Upper lobe of left lung (tissue), 4 donors: ENCODE data around the gene TAS1R2.

ENCODE experiments used
- CTCF ChIP-seq, 6 experiments: fragments of 450-650 bp in 4 of 6; fragments of 200-600 bp in 2 of 6; sonication (generic) in 2 of 6; IDR thresholded peaks; one replicate each; pipeline ENCODE4 v1.5.1; 2016 to 2019; ENCODE audit warnings: antibody characterized with exemption in 6 of 6
- EP300 ChIP-seq, 4 donors: sonication (generic); formaldehyde crosslinking; IDR thresholded peaks; one replicate each; pipeline ENCODE4 v1.5.1; 2017; ENCODE audit warnings: antibody characterized with exemption in 4 of 4, control low read depth in 2 of 4
- POLR2A ChIP-seq, 4 donors: fragments of 450-650 bp; IDR thresholded peaks; one replicate each; pipeline ENCODE4 v1.5.1; 2016 to 2017; ENCODE audit warnings: antibody characterized with exemption in 4 of 4, mild to moderate bottlenecking in 2 of 4
- POLR2AphosphoS5 ChIP-seq, 2 donors: sonication (generic); formaldehyde crosslinking; IDR thresholded peaks; one replicate each; pipeline ENCODE4 v1.5.1; 2017; ENCODE audit warnings: antibody characterized with exemption in 2 of 2

- no peak for TF ChIP-seq POLR2AphosphoS5 (IDR thresholded peaks at IDR 0.05)
- no peak for TF ChIP-seq CTCF (IDR thresholded peaks at IDR 0.05)
- TF ChIP-seq POLR2A (IDR thresholded peaks at IDR 0.05), result no peak
- TF ChIP-seq EP300 (IDR thresholded peaks at IDR 0.05), result no peak
Observed at GRCh38 chr1:18881164-18881563, 21.7 kb upstream of the TAS1R2 start.
